Neutrophil (primary cell): ENCODE results near the gene ARHGEF3.

Experiments used
- H3K27ac ChIP-seq: fragments of 200-600 bp; sonication (generic); 2 replicates; pipeline ENCODE4 v1.5.1; 2016; ENCODE audit warnings: mild to moderate bottlenecking, moderate library complexity
- H3K27me3 ChIP-seq: fragments of 200-600 bp; sonication (generic); 2 replicates; pipeline ENCODE4 v1.6.0; 2016; ENCODE audit warnings: mild to moderate bottlenecking
- H3K36me3 ChIP-seq: fragments of 200-600 bp; sonication (generic); 2 replicates; pipeline ENCODE4 v1.5.1; 2017
- H3K4me1 ChIP-seq, 2 experiments: fragments of 200-600 bp in 1 of 2; sonication (generic) in 1 of 2; 1 replicate in 1 of 2; 2 replicates in 1 of 2; pipeline versions ENCODE4 v1.5.1 to v1.6.1; 2013 to 2016; ENCODE audit warnings: low read depth in 1 of 2, low read length in 1 of 2, mild to moderate bottlenecking in 1 of 2, moderate library complexity in 1 of 2; ENCODE audit not compliant: control insufficient read depth in 1 of 2, insufficient read depth in 1 of 2
- H3K4me3 ChIP-seq, 2 experiments: fragments of 200-600 bp in 1 of 2; sonication (generic) in 1 of 2; 1 replicate in 1 of 2; 2 replicates in 1 of 2; pipeline ENCODE4 v1.5.1; 2013 to 2016; ENCODE audit warnings: low read depth in 1 of 2, low read length in 1 of 2, mild to moderate bottlenecking in 1 of 2, moderate library complexity in 1 of 2
- H3K9me3 ChIP-seq: fragments of 200-600 bp; sonication (generic); 2 replicates; pipeline ENCODE4 v1.5.1; 2016
- CTCF ChIP-seq: fragments of 200-600 bp; sonication (generic); IDR thresholded peaks from 2 replicates; pipeline ENCODE4 v1.5.1; 2016; ENCODE audit warnings: antibody characterized with exemption

The ARHGEF3 gene

GRCh38 chr3:56764904-56765547 is 36.7 kb downstream of the ARHGEF3 start:
- no peaks in the 10 kb centered on the region for H3K9me3 ChIP-seq
- H3K36me3 ChIP-seq, result no peaks in the 10 kb centered on the region
- H3K27ac ChIP-seq, result no peak overlapping the region
- TF ChIP-seq CTCF, result no peak
- H3K27me3 ChIP-seq, result no peaks in the 10 kb centered on the region
- no peak overlapping the region for H3K4me3 ChIP-seq
- H3K4me1 ChIP-seq, result no peaks in the 10 kb centered on the region

GRCh38 chr3:56764184-56764583 is 37.6 kb downstream of the ARHGEF3 start:
- Histone ChIP-seq H3K9me3 (no peaks in the 10 kb centered on the region), H3K27ac (no peak overlapping the region), H3K27me3 (no peaks in the 10 kb centered on the region), H3K4me1 (no peaks in the 10 kb centered on the region), H3K4me3 (no peak overlapping the region), H3K36me3 (no peaks in the 10 kb centered on the region)
- no peak for TF ChIP-seq CTCF

GRCh38 chr3:56763233-56763632 is 38.5 kb downstream of the ARHGEF3 start:
- no peak overlapping the region for H3K27ac ChIP-seq
- TF ChIP-seq CTCF, result no peak
- H3K4me3 ChIP-seq, result no peak overlapping the region
- no peaks in the 10 kb centered on the region for H3K36me3 ChIP-seq
- no peaks in the 10 kb centered on the region for H3K4me1 ChIP-seq
- no peaks in the 10 kb centered on the region for H3K9me3 ChIP-seq
- no peaks in the 10 kb centered on the region for H3K27me3 ChIP-seq

- TF ChIP-seq CTCF, result no peak
- no peaks in the 10 kb centered on the region for H3K27me3 ChIP-seq
- no peaks in the 10 kb centered on the region for H3K9me3 ChIP-seq
- H3K4me1 ChIP-seq, result no peaks in the 10 kb centered on the region
- no peak overlapping the region for H3K4me3 ChIP-seq
- H3K27ac ChIP-seq, result no peak overlapping the region
- H3K36me3 ChIP-seq, result no peaks in the 10 kb centered on the region
Observed at GRCh38 chr3:56762718-56763117, 39.0 kb downstream of the ARHGEF3 start.

GRCh38 chr3:56761887-56762651 is 39.7 kb downstream of the ARHGEF3 start:
- no peak overlapping the region for H3K27ac ChIP-seq
- H3K27me3 ChIP-seq, result no peaks in the 10 kb centered on the region
- no peaks in the 10 kb centered on the region for H3K9me3 ChIP-seq
- H3K4me1 ChIP-seq, result no peaks in the 10 kb centered on the region
- no peak for TF ChIP-seq CTCF
- H3K4me3 ChIP-seq, result no peak overlapping the region
- no peaks in the 10 kb centered on the region for H3K36me3 ChIP-seq
